ENCODE data around the gene POLR2E. TPM values are rescaled to one million over a fixed set of nuclear protein-coding genes. Genes with fewer than 3 reads are reported as not detected.

The POLR2E gene
- total RNA-seq, 1 donor from 2014 or later: 137 TPM

- no peak for DNase-seq (ENCODE audit: low spot score in 2 of 2, unreplicated experiment in 2 of 2)
- TF ChIP-seq CTCF (IDR thresholded peaks at IDR 0.05; ENCODE audit: unreplicated experiment): no peak
- H3K4me3 Mint-ChIP-seq: no peak overlapping the region
- no peaks in the 10 kb centered on the region for H3K36me3 Mint-ChIP-seq
- no peaks in the 10 kb centered on the region for H3K4me1 Mint-ChIP-seq
- no peak overlapping the region for H3K27ac Mint-ChIP-seq
- no peaks in the 10 kb centered on the region for H3K9me3 Mint-ChIP-seq
- no peaks in the 10 kb centered on the region for H3K27me3 Mint-ChIP-seq (ENCODE audit: low read depth)
Observed at GRCh38 chr19:1057176-1057855, 37.9 kb downstream of the POLR2E start.

- no peak for TF ChIP-seq CTCF (IDR thresholded peaks at IDR 0.05; ENCODE audit: unreplicated experiment)
- Mint-ChIP-seq H3K27me3 (ENCODE audit: low read depth) (no peaks in the 10 kb centered on the region), H3K4me1 (no peaks in the 10 kb centered on the region), H3K9me3 (no peaks in the 10 kb centered on the region), H3K4me3 (no peak overlapping the region), H3K36me3 (no peaks in the 10 kb centered on the region), H3K27ac (no peak overlapping the region)
- DNase-seq (ENCODE audit: low spot score in 2 of 2, unreplicated experiment in 2 of 2): no peak
Observed at GRCh38 chr19:1055886-1056620, 39.1 kb downstream of the POLR2E start.

- no peak for DNase-seq (ENCODE audit: low spot score in 2 of 2, unreplicated experiment in 2 of 2)
- Mint-ChIP-seq H3K4me1 (no peaks in the 10 kb centered on the region), H3K36me3 (no peaks in the 10 kb centered on the region), H3K4me3 (no peak overlapping the region), H3K9me3 (no peaks in the 10 kb centered on the region), H3K27ac (no peak overlapping the region), H3K27me3 (ENCODE audit: low read depth) (no peaks in the 10 kb centered on the region)
- TF ChIP-seq CTCF (IDR thresholded peaks at IDR 0.05; ENCODE audit: unreplicated experiment): no peak
Observed at GRCh38 chr19:1055028-1055425, 40.1 kb downstream of the POLR2E start.

GRCh38 chr19:1054102-1055027 lies 40.8 kb downstream of the POLR2E start:
- no peak for TF ChIP-seq CTCF (IDR thresholded peaks at IDR 0.05; ENCODE audit: unreplicated experiment)
- Mint-ChIP-seq H3K27me3 (ENCODE audit: low read depth) (no peaks in the 10 kb centered on the region), H3K9me3 (no peaks in the 10 kb centered on the region), H3K27ac (no peak overlapping the region), H3K36me3 (no peaks in the 10 kb centered on the region), H3K4me3 (no peak overlapping the region), H3K4me1 (no peaks in the 10 kb centered on the region)
- no peak for DNase-seq (ENCODE audit: low spot score in 2 of 2, unreplicated experiment in 2 of 2)

GRCh38 chr19:1053176-1054101 lies 41.7 kb downstream of the POLR2E start:
- H3K27ac Mint-ChIP-seq: no peak overlapping the region
- H3K9me3 Mint-ChIP-seq: no peaks in the 10 kb centered on the region
- H3K4me3 Mint-ChIP-seq: no peak overlapping the region
- DNase-seq (ENCODE audit: low spot score in 2 of 2, unreplicated experiment in 2 of 2): no peak
- H3K27me3 Mint-ChIP-seq (ENCODE audit: low read depth): no peaks in the 10 kb centered on the region
- TF ChIP-seq CTCF (IDR thresholded peaks at IDR 0.05; ENCODE audit: unreplicated experiment): no peak
- H3K4me1 Mint-ChIP-seq: no peaks in the 10 kb centered on the region
- no peaks in the 10 kb centered on the region for H3K36me3 Mint-ChIP-seq

Data from mesothelial cell of epicardium (in vitro differentiated cells).